GM23338 (cell line): Measurements from ENCODE around the gene CEP192. TPM values are rescaled to one million over a fixed set of nuclear protein-coding genes. Genes with fewer than 3 reads are reported as not detected.
"Not testable (repeated sequence)": the region's sequence is repeated elsewhere in the genome, so short reads cannot be mapped to it uniquely, and the experiment has no call there.

Source experiments
- ATAC-seq: fragments of 200-7000 bp; cut with Tn5 transposase; 3 replicates; pipeline ENCODE4 v1.9.1; 2020
- DNase-seq: peaks from one replicate; pipeline ENCODE4 v3.0.0-alpha.2; 2015; ENCODE audit warnings: low spot score
- H2AFZ ChIP-seq: fragments of 200-600 bp; sonication (generic); 2 replicates; pipeline ENCODE4 v1.8.0; 2016; ENCODE audit warnings: antibody characterized with exemption, mild to moderate bottlenecking, moderate library complexity
- H3F3A ChIP-seq: fragments of 200-600 bp; sonication (generic); replicated peaks from 2 replicates; pipeline ENCODE4 v1.8.0; 2017; ENCODE audit warnings: antibody characterized with exemption, mixed run types, low read depth
- H3K27ac ChIP-seq: fragments of 200-600 bp; sonication (generic); 2 replicates; pipeline ENCODE4 v1.6.1; 2016; ENCODE audit warnings: low read depth
- H3K27me3 ChIP-seq: fragments of 200-600 bp; sonication (generic); 2 replicates; pipeline ENCODE4 v1.8.0; 2016; ENCODE audit warnings: mild to moderate bottlenecking, mixed run types, moderate library complexity; ENCODE audit not compliant: insufficient read depth
- H3K36me3 ChIP-seq: fragments of 200-600 bp; sonication (generic); 2 replicates; pipeline ENCODE4 v1.8.0; 2016; ENCODE audit warnings: mild to moderate bottlenecking; ENCODE audit not compliant: insufficient read depth
- H3K4me1 ChIP-seq: fragments of 200-600 bp; sonication (generic); 2 replicates; pipeline ENCODE4 v1.8.0; 2016; ENCODE audit warnings: mild to moderate bottlenecking, moderate library complexity; ENCODE audit not compliant: insufficient read depth
- H3K4me2 ChIP-seq: fragments of 200-600 bp; sonication (generic); 2 replicates; pipeline ENCODE4 v1.7.1; 2017; ENCODE audit warnings: mixed run types
- H3K4me3 ChIP-seq: fragments of 200-600 bp; sonication (generic); 2 replicates; pipeline ENCODE4 v1.6.1; 2016; ENCODE audit warnings: mixed run types
- H3K79me2 ChIP-seq: fragments of 200-600 bp; sonication (generic); replicated peaks from 2 replicates; pipeline ENCODE4 v1.8.0; 2017; ENCODE audit warnings: mild to moderate bottlenecking; ENCODE audit not compliant: insufficient read depth
- H3K9me2 ChIP-seq: fragments of 200-600 bp; sonication (generic); 2 replicates; pipeline ENCODE4 v1.8.0; 2017; ENCODE audit not compliant: insufficient read depth
- H4K20me1 ChIP-seq: fragments of 200-600 bp; sonication (generic); replicated peaks from 2 replicates; pipeline ENCODE4 v1.8.0; 2017; ENCODE audit warnings: mild to moderate bottlenecking; ENCODE audit not compliant: insufficient read depth
- H3K27ac Mint-ChIP-seq: 2 replicates; pipeline ENCODE4 v1.8.0; 2020; ENCODE audit warnings: inconsistent platforms, mild to moderate bottlenecking, moderate library complexity, mixed read lengths
- H3K27me3 Mint-ChIP-seq: 3 replicates; pipeline ENCODE4 v1.8.0; 2022; ENCODE audit warnings: low read depth, mild to moderate bottlenecking, moderate library complexity, mixed read lengths, inconsistent platforms; ENCODE audit not compliant: insufficient read depth, poor library complexity
- H3K36me3 Mint-ChIP-seq: 3 replicates; pipeline ENCODE4 v1.8.0; 2021; ENCODE audit warnings: low read depth, mild to moderate bottlenecking, inconsistent platforms, moderate library complexity, mixed read lengths
- H3K4me1 Mint-ChIP-seq: 3 replicates; pipeline ENCODE4 v1.8.0; 2020; ENCODE audit warnings: mild to moderate bottlenecking, inconsistent platforms, mixed read lengths
- H3K4me3 Mint-ChIP-seq: 3 replicates; pipeline ENCODE4 v1.8.0; 2021; ENCODE audit warnings: moderate library complexity, mild to moderate bottlenecking, inconsistent platforms, mixed read lengths
- H3K9me3 Mint-ChIP-seq: 3 replicates; pipeline ENCODE4 v1.8.0; 2020; ENCODE audit warnings: moderate library complexity, mild to moderate bottlenecking, inconsistent platforms, mixed read lengths
- EZH2phosphoT487 ChIP-seq: fragments of 200-600 bp; sonication (generic); IDR thresholded peaks from one replicate; pipeline ENCODE4 v1.8.1; 2018; ENCODE audit warnings: antibody characterized with exemption; ENCODE audit not compliant: unreplicated experiment
- STAT1 ChIP-seq: IDR thresholded peaks from one replicate; pipeline ENCODE4 v1.6.1; 2016; ENCODE audit warnings: antibody characterized with exemption; ENCODE audit not compliant: unreplicated experiment
- ZNF114 ChIP-seq: fragments of 250-450 bp; sonication (Bioruptor Pico); IDR thresholded peaks from 2 replicates; pipeline ENCODE4 v1.5.0; 2020; ENCODE audit warnings: mild to moderate bottlenecking, moderate library complexity
- polyA plus RNA-seq: library from polyadenylated mRNA; unstranded; fragments of >200 nt; fragmentation: Nextera tagmentation; extraction: Ambion mirVana; gene quantifications from 2 replicates; pipeline ENCODE4 v1.2.1, GENCODE V29; 2016
- total RNA-seq: library from RNA; depleted of rRNA; stranded (reverse); fragments of >200 nt; shearing (Covaris generic); gene quantifications from 2 replicates; pipeline ENCODE4 v1.2.3, GENCODE V29; 2014
- TF ChIP-seq, protein P1 (sequence below): IDR thresholded peaks from 2 replicates; pipeline ENCODE4 v1.6.1; 2016; ENCODE audit warnings: antibody characterized with exemption
- TF ChIP-seq, protein P2 (sequence below), 2 experiments: fragments of 200-600 bp in 1 of 2; sonication (generic) in 1 of 2; conservative IDR thresholded peaks; 2 replicates each; pipeline versions ENCODE4 v1.5.1 to v1.6.1; 2016 to 2017; ENCODE audit warnings: antibody characterized with exemption in 2 of 2, low read depth in 2 of 2, mild to moderate bottlenecking in 2 of 2, moderate library complexity in 1 of 2
- TF ChIP-seq, protein P3 (sequence below): IDR thresholded peaks from one replicate; pipeline ENCODE4 v1.6.1; 2018; ENCODE audit warnings: antibody characterized with exemption; ENCODE audit not compliant: unreplicated experiment

The CEP192 gene
- total and polyA plus RNA-seq, 2 experiments from 2014 or later: 15.2 to 30.6 TPM

DNA sequence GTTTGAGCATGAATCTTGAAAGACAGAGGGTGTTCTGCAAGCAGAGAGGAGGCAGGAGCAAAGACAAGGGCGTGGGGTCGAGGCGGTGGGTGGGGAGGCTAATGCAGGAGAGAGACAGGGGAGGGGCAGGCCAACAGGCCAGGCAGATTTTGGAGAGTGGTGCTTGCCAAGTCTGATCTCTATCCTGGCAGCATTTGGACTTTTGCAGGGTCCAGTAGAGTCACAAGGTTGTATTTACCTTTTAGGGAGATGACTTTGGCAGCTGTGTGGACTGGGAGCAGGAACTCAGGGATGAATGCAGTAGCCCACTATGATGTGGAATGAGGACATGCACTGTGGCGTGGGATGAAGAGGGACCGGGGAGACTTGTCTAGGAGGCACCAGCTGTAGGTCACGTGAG, 15.7 kb upstream of the CEP192 start:
- TF ChIP-seq EZH2phosphoT487: no peak
- TF ChIP-seq, protein P1, sequence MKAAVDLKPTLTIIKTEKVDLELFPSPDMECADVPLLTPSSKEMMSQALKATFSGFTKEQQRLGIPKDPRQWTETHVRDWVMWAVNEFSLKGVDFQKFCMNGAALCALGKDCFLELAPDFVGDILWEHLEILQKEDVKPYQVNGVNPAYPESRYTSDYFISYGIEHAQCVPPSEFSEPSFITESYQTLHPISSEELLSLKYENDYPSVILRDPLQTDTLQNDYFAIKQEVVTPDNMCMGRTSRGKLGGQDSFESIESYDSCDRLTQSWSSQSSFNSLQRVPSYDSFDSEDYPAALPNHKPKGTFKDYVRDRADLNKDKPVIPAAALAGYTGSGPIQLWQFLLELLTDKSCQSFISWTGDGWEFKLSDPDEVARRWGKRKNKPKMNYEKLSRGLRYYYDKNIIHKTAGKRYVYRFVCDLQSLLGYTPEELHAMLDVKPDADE: no peak
- TF ChIP-seq ZNF114: no peak
- no peak overlapping the region for H3K27ac ChIP-seq
- peaks cover 44% of the 10 kb centered on the region for H3K36me3 ChIP-seq
- no peak overlapping the region for H2AFZ ChIP-seq
- DNase-seq (no peak), ATAC-seq (no peak)
- no peaks in the 10 kb centered on the region for H3K27me3 ChIP-seq
- peaks cover 78% of the 10 kb centered on the region for H3K36me3 Mint-ChIP-seq
- H3K27me3 Mint-ChIP-seq: no peaks in the 10 kb centered on the region
- H3K27ac Mint-ChIP-seq: no peak overlapping the region
- no peaks in the 10 kb centered on the region for H3F3A ChIP-seq
- H3K79me2 ChIP-seq: peaks cover 45% of the 10 kb centered on the region
- no peak overlapping the region for H3K4me3 ChIP-seq
- H4K20me1 ChIP-seq: peaks cover 18% of the 10 kb centered on the region
- H3K4me1 Mint-ChIP-seq: no peaks in the 10 kb centered on the region
- H3K4me2 ChIP-seq: no peak overlapping the region
- peaks cover 8% of the 10 kb centered on the region for H3K9me3 Mint-ChIP-seq
- H3K9me2 ChIP-seq: no peaks in the 10 kb centered on the region
- no peak overlapping the region for H3K4me3 Mint-ChIP-seq
- H3K4me1 ChIP-seq: no peaks in the 10 kb centered on the region

DNA sequence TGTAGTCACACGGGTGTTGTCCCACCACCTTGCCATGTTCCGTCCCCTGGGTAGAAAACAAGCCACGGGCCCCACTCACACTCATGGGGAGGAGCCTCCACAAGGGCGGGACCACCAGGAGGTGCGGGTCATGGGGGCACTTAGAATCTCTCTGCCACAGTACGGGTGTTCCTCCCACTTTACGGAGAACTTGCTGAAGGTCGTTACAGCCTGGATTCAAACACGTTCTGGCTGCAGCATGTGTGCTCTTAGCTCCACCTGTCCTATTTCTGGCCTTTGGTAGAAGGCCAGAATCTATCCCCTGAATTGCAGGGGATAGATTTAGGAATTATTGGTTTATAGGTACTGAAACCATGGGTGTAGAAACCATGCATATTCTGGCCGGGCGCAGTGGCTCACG, 14.9 kb upstream of the CEP192 start:
- Histone ChIP-seq H3K27me3 (no peaks in the 10 kb centered on the region), H3K36me3 (peaks cover 36% of the 10 kb centered on the region), H3K4me2 (no peak overlapping the region), H2AFZ (no peak overlapping the region), H3K27ac (no peak overlapping the region), H3K4me1 (no peaks in the 10 kb centered on the region), H3K79me2 (peaks cover 39% of the 10 kb centered on the region), H3K4me3 (no peak overlapping the region), H4K20me1 (peaks cover 14% of the 10 kb centered on the region), H3K9me2 (no peaks in the 10 kb centered on the region), H3F3A (no peaks in the 10 kb centered on the region)
- ATAC-seq (no peak), DNase-seq (no peak)
- no peak overlapping the region for H3K4me3 Mint-ChIP-seq
- H3K36me3 Mint-ChIP-seq: peaks cover 76% of the 10 kb centered on the region
- H3K27ac Mint-ChIP-seq: no peak overlapping the region
- TF ChIP-seq, protein P2, sequence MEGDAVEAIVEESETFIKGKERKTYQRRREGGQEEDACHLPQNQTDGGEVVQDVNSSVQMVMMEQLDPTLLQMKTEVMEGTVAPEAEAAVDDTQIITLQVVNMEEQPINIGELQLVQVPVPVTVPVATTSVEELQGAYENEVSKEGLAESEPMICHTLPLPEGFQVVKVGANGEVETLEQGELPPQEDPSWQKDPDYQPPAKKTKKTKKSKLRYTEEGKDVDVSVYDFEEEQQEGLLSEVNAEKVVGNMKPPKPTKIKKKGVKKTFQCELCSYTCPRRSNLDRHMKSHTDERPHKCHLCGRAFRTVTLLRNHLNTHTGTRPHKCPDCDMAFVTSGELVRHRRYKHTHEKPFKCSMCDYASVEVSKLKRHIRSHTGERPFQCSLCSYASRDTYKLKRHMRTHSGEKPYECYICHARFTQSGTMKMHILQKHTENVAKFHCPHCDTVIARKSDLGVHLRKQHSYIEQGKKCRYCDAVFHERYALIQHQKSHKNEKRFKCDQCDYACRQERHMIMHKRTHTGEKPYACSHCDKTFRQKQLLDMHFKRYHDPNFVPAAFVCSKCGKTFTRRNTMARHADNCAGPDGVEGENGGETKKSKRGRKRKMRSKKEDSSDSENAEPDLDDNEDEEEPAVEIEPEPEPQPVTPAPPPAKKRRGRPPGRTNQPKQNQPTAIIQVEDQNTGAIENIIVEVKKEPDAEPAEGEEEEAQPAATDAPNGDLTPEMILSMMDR (conservative IDR thresholded peaks at IDR 0.05; ENCODE audit: low read depth in 2 of 2): no peak
- TF ChIP-seq STAT1: no peak
- TF ChIP-seq, protein P3, sequence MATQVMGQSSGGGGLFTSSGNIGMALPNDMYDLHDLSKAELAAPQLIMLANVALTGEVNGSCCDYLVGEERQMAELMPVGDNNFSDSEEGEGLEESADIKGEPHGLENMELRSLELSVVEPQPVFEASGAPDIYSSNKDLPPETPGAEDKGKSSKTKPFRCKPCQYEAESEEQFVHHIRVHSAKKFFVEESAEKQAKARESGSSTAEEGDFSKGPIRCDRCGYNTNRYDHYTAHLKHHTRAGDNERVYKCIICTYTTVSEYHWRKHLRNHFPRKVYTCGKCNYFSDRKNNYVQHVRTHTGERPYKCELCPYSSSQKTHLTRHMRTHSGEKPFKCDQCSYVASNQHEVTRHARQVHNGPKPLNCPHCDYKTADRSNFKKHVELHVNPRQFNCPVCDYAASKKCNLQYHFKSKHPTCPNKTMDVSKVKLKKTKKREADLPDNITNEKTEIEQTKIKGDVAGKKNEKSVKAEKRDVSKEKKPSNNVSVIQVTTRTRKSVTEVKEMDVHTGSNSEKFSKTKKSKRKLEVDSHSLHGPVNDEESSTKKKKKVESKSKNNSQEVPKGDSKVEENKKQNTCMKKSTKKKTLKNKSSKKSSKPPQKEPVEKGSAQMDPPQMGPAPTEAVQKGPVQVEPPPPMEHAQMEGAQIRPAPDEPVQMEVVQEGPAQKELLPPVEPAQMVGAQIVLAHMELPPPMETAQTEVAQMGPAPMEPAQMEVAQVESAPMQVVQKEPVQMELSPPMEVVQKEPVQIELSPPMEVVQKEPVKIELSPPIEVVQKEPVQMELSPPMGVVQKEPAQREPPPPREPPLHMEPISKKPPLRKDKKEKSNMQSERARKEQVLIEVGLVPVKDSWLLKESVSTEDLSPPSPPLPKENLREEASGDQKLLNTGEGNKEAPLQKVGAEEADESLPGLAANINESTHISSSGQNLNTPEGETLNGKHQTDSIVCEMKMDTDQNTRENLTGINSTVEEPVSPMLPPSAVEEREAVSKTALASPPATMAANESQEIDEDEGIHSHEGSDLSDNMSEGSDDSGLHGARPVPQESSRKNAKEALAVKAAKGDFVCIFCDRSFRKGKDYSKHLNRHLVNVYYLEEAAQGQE: no peak
- H3K9me3 Mint-ChIP-seq: peaks cover 9% of the 10 kb centered on the region
- no peaks in the 10 kb centered on the region for H3K27me3 Mint-ChIP-seq
- no peaks in the 10 kb centered on the region for H3K4me1 Mint-ChIP-seq

DNA sequence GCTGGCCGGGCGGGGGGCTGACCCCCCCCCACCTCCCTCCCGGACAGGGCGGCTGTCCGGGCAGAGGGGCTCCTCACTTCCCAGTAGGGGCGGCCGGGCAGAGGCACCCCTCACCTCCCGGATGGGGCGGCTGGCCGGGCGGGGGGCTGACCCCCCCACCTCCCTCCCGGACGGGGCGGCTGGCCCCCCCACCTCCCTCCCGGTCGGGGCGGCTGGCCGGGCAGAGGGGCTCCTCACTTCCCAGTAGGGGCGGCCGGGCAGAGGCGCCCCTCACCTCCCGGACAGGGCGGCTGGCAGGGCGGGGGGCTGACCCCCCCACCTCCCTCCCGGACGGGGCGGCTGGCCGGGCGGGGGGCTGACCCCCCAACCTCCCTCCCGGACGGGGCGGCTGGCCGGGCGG, 11.1 kb upstream of the CEP192 start:
- not testable (repeated sequence) for H3K4me1 ChIP-seq, H3K4me2 ChIP-seq, H3K9me2 ChIP-seq, H4K20me1 ChIP-seq, H3K4me3 Mint-ChIP-seq, H2AFZ ChIP-seq, DNase-seq, H3K27ac Mint-ChIP-seq, H3F3A ChIP-seq, H3K4me3 ChIP-seq, H3K27me3 Mint-ChIP-seq, H3K27me3 ChIP-seq, H3K4me1 Mint-ChIP-seq, ATAC-seq, H3K27ac ChIP-seq
- H3K79me2 ChIP-seq: peaks cover 18% of the 10 kb centered on the region
- Mint-ChIP-seq H3K9me3 (peaks cover 13% of the 10 kb centered on the region), H3K36me3 (peaks cover 73% of the 10 kb centered on the region)
- H3K36me3 ChIP-seq: peaks cover 28% of the 10 kb centered on the region
